ENCODE data around the gene RAP1A. TPM values are rescaled to one million over a fixed set of nuclear protein-coding genes. Genes with fewer than 3 reads are reported as not detected.
A peak's percentile ranks its signal among the peaks of the same experiment; 100 is the strongest.

RAP1A gene
- total and polyA plus RNA-seq, 4 donors: 108 to 318 (median 149) TPM

DNA sequence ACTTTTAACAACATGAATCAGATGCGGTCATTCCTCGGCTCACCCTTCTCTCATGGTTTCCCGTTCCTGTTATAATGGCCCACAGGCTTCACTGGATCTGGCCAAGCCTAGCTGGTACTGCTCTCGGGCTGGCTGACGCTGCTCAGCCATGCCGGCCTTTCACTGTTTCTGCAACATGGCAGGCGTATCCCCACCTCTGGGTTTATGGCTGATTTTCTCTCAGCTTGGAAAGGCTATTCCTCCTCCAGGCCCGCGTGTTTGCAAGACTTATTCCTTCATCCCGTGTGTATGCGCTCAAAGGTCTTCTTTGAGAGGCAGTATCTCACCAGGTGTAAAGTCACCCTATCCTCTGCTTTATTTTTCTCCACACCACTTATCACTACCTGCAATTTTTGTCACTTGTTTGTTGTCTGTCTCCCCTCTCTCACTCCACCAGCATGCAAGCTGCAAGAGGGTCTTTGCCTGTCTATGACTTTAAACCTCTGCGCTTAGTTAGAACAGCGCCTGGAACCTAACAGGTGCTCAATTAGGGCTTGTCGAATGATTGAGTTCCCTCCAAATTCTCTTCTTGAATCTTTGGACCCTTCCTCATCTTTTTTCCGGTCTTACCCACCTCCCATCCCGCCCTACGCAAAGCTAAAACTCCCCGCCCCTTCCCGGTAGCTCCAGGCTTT is 491 bp upstream of the RAP1A start:
- Histone ChIP-seq H3K36me3 (ENCODE audit: control insufficient read depth in 1 of 2, insufficient read depth in 2 of 2, low read length in 1 of 2) (no peaks in the 10 kb centered on the region), H3K27ac (ENCODE audit: low read depth in 1 of 2, low read length in 2 of 2) (peak overlapping the region in 1 of 2 donors; percentile 90), H3K4me1 (ENCODE audit: control insufficient read depth in 1 of 2, insufficient read depth in 2 of 2, low read length in 2 of 2) (peaks cover 0 to 5% of the 10 kb centered on the region in 2 donors), H3K27me3 (ENCODE audit: control insufficient read depth in 1 of 2, insufficient read depth in 2 of 2, low read length in 1 of 2) (no peaks in the 10 kb centered on the region), H3K9me3 (ENCODE audit: control insufficient read depth, low read length) (no peaks in the 10 kb centered on the region), H3K4me3 (ENCODE audit: low read length in 2 of 2) (peak overlapping the region; percentile 49 to 92)
- peak; percentile 8 for ATAC-seq (ENCODE audit: low FRiP score)
- DNase-seq: no peak
- WGBS, 2 donors: 49% methylated on average over 19 of the region's 19 CpGs
- intact Hi-C loops (cut with DNase I): loop anchor here in 1 of 2 donors (2.0 to 5.0 kb wide), 2 partner anchors 26 to 112 kb away; no protein-coding TSS in a partner anchor

DNA sequence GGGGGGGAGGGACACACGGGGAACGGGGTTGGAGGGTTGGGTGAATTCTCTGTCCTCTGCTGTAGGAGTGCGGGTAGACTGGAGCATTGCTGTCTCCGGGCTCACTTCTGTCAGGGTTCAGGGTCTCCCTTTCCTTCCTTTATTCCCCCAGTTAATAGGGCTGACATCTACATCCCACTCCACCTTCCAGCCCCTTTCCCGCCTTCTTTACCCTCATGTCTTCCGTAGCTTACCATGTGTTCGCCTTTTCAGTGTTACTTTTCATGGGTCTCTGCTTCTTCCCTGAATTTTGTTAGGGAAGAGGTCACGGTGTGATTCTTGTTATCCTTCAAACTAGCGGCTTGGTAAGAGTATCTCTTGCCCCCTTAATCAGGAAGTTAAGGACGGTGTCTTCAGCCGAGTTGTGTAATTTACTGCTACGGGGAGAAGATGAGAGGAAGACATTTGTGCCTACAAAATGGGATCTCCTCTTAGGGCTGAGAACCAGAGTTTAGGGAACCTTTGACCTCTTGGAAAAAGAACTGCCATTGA is 917 bp downstream of the RAP1A start:
- Histone ChIP-seq H3K27me3 (ENCODE audit: control insufficient read depth in 1 of 2, insufficient read depth in 2 of 2, low read length in 1 of 2) (no peaks in the 10 kb centered on the region), H3K27ac (ENCODE audit: low read depth in 1 of 2, low read length in 2 of 2) (peak overlapping the region; percentile 78 to 85), H3K9me3 (ENCODE audit: control insufficient read depth, low read length) (no peaks in the 10 kb centered on the region), H3K4me3 (ENCODE audit: low read length in 2 of 2) (peak overlapping the region; percentile 71 to 88), H3K4me1 (ENCODE audit: control insufficient read depth in 1 of 2, insufficient read depth in 2 of 2, low read length in 2 of 2) (peaks cover 0 to 8% of the 10 kb centered on the region in 2 donors), H3K36me3 (ENCODE audit: control insufficient read depth in 1 of 2, insufficient read depth in 2 of 2, low read length in 1 of 2) (no peaks in the 10 kb centered on the region)
- DNase-seq (no peak), ATAC-seq (ENCODE audit: low FRiP score) (no peak)
- intact Hi-C loops (cut with DNase I): loop anchor here (5.0 kb wide), 2 partner anchors 42 to 83 kb away; no protein-coding TSS in a partner anchor
- 0 to 1% methylated on average over 12 of the region's 12 CpGs for WGBS, 2 donors

DNA sequence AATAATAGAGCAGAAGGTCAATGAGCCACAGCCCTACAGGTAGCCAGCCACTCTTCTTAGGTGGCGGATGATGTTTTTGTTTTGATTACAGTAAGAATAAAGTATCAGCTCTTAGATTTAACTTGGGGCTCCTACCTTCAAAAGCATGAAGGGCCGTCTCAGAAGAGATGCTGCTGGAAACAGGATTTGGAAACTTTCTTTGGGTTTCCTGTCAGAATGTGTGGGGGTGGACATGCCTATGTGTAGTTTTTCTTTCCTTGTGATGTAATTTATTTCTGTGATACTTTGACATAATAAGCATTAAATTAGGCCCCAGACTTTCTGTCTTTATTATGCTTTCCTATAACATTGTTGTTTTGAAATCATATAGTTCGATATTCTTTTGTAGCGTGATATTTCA is 1.5 kb downstream of the RAP1A start:
- intact Hi-C loops (cut with DNase I): loop anchor here (1.0 to 5.0 kb wide), 3 partner anchors 41 to 117 kb away; no protein-coding TSS in a partner anchor
- ATAC-seq (ENCODE audit: low FRiP score) (no peak), DNase-seq (no peak)
- Histone ChIP-seq H3K4me3 (ENCODE audit: low read length in 2 of 2) (peak overlapping the region; percentile 71 to 88), H3K27ac (ENCODE audit: low read depth in 1 of 2, low read length in 2 of 2) (peak overlapping the region in 1 of 2 donors; percentile 85), H3K36me3 (ENCODE audit: control insufficient read depth in 1 of 2, insufficient read depth in 2 of 2, low read length in 1 of 2) (no peaks in the 10 kb centered on the region), H3K4me1 (ENCODE audit: control insufficient read depth in 1 of 2, insufficient read depth in 2 of 2, low read length in 2 of 2) (peaks cover 0 to 8% of the 10 kb centered on the region in 2 donors), H3K9me3 (ENCODE audit: control insufficient read depth, low read length) (no peaks in the 10 kb centered on the region), H3K27me3 (ENCODE audit: control insufficient read depth in 1 of 2, insufficient read depth in 2 of 2, low read length in 1 of 2) (no peaks in the 10 kb centered on the region)
- 39 to 43% methylated on average over 4 of the region's 4 CpGs for WGBS, 2 donors

DNA sequence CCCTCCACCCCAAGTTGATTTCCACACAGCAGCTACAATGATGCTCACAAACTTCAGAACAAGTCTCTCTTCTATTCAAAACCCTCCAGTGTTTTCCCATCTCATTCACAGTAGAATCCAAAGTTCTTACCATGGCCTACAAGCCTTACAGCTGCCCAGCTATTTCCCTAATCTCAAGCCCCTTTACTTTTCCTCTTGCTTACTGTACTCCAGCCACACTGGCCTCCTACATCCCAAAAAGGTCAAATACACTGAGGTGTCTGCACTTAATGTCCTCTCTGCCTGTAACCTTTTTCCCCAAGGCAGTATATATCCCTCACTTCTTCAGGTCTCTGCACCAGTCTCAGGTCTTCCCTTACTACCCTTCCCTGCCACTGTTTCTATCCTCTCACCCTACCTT is 2.6 kb downstream of the RAP1A start:
- Histone ChIP-seq H3K4me3 (ENCODE audit: low read length in 2 of 2) (peak overlapping the region in 1 of 2 donors; percentile 34), H3K36me3 (ENCODE audit: control insufficient read depth in 1 of 2, insufficient read depth in 2 of 2, low read length in 1 of 2) (no peaks in the 10 kb centered on the region), H3K27me3 (ENCODE audit: control insufficient read depth in 1 of 2, insufficient read depth in 2 of 2, low read length in 1 of 2) (no peaks in the 10 kb centered on the region), H3K4me1 (ENCODE audit: control insufficient read depth in 1 of 2, insufficient read depth in 2 of 2, low read length in 2 of 2) (peaks cover 0 to 8% of the 10 kb centered on the region in 2 donors), H3K27ac (ENCODE audit: low read depth in 1 of 2, low read length in 2 of 2) (peak overlapping the region in 1 of 2 donors; percentile 64), H3K9me3 (ENCODE audit: control insufficient read depth, low read length) (no peaks in the 10 kb centered on the region)
- DNase-seq: no peak
- ATAC-seq (ENCODE audit: low FRiP score): no peak
- intact Hi-C loops (cut with DNase I): loop anchor here (5.0 kb wide), 2 partner anchors 40 to 85 kb away; no protein-coding TSS in a partner anchor

DNA sequence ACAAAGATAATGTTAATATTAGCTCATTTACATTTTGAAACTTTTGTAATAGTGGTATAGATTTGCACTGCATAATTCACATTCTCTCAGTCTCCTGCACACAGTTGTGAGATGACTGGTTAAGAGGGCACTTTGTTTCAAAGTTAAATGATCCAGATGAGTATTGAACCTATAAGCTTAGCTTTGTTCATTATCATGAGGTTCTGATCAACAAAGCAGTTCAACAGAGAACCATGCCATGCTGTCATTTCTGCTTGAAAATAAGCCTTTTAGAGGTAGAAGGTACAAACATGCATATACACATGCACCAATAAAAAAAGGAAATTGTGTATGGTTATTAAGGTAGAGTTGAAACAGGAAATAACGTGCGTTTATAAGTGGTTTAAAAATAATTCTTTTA is 4.8 kb downstream of the RAP1A start:
- WGBS, 2 donors: 69 to 78% methylated on average over 2 of the region's 2 CpGs
- ATAC-seq (ENCODE audit: low FRiP score) (no peak), DNase-seq (no peak)
- H3K9me3 ChIP-seq (ENCODE audit: control insufficient read depth, low read length): no peaks in the 10 kb centered on the region
- H3K4me3 ChIP-seq (ENCODE audit: low read length in 2 of 2): no peak overlapping the region
- no peaks in the 10 kb centered on the region for H3K36me3 ChIP-seq (ENCODE audit: control insufficient read depth in 1 of 2, insufficient read depth in 2 of 2, low read length in 1 of 2)
- peaks cover 0 to 8% of the 10 kb centered on the region in 2 donors for H3K4me1 ChIP-seq (ENCODE audit: control insufficient read depth in 1 of 2, insufficient read depth in 2 of 2, low read length in 2 of 2)
- intact Hi-C loops (cut with DNase I): loop anchor here (5.0 kb wide), 2 partner anchors 38 to 87 kb away; no protein-coding TSS in a partner anchor
- no peaks in the 10 kb centered on the region for H3K27me3 ChIP-seq (ENCODE audit: control insufficient read depth in 1 of 2, insufficient read depth in 2 of 2, low read length in 1 of 2)
- no peak overlapping the region for H3K27ac ChIP-seq (ENCODE audit: low read depth in 1 of 2, low read length in 2 of 2)

DNA sequence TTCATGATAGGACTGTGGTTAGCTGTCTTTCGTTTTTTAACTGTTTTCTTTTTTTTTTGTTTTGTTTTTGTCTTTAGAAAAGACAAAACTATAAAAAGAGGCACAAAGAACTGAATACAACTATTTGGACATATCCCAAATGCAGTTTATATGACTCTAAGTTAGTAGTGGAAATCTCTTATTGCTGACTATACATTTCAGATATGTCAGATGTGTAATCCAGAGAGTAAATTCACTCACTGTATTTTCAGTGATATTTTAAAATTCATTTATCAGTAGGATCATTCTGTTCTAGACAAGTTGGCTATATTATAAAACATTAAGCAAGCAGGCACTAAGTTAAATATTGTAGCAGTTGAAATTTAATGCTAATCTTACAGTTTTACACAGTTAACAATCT is 5.7 kb downstream of the RAP1A start:
- intact Hi-C loops (cut with DNase I): no loop called here
- 27% methylated on average over 1 of the region's 1 CpG for WGBS, 2 donors
- H3K36me3 ChIP-seq (ENCODE audit: control insufficient read depth in 1 of 2, insufficient read depth in 2 of 2, low read length in 1 of 2): no peaks in the 10 kb centered on the region
- no peak for ATAC-seq (ENCODE audit: low FRiP score)
- no peak overlapping the region for H3K4me3 ChIP-seq (ENCODE audit: low read length in 2 of 2)
- no peaks in the 10 kb centered on the region for H3K9me3 ChIP-seq (ENCODE audit: control insufficient read depth, low read length)
- H3K4me1 ChIP-seq (ENCODE audit: control insufficient read depth in 1 of 2, insufficient read depth in 2 of 2, low read length in 2 of 2): peaks cover 0 to 8% of the 10 kb centered on the region in 2 donors
- H3K27me3 ChIP-seq (ENCODE audit: control insufficient read depth in 1 of 2, insufficient read depth in 2 of 2, low read length in 1 of 2): no peaks in the 10 kb centered on the region
- DNase-seq: no peak
- H3K27ac ChIP-seq (ENCODE audit: low read depth in 1 of 2, low read length in 2 of 2): no peak overlapping the region

DNA sequence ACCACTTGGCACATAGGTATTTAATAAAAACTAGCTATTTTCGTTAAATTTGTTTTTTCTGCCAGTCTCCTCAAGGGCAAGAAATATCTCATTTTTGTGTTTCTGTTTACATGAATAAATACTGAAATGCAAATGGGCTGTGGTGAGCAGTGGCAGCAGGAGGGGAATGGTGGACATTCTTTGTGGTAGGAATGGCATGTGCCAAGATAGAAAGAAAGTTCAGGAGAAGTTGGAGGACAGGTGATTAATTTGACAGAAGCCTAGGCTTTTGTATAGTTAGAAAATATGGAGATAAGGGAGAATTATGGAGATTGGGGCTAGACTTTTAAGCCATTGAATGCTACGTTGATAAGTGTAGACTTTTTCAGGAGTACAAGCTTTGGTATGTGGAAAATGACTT is 8.6 kb downstream of the RAP1A start:
- DNase-seq (no peak), ATAC-seq (ENCODE audit: low FRiP score) (no peak)
- WGBS, 2 donors: 45% methylated on average over 2 of the region's 2 CpGs
- Histone ChIP-seq H3K27me3 (ENCODE audit: control insufficient read depth in 1 of 2, insufficient read depth in 2 of 2, low read length in 1 of 2) (no peaks in the 10 kb centered on the region), H3K36me3 (ENCODE audit: control insufficient read depth in 1 of 2, insufficient read depth in 2 of 2, low read length in 1 of 2) (no peaks in the 10 kb centered on the region), H3K4me1 (ENCODE audit: control insufficient read depth in 1 of 2, insufficient read depth in 2 of 2, low read length in 2 of 2) (peaks cover 0 to 5% of the 10 kb centered on the region in 2 donors), H3K27ac (ENCODE audit: low read depth in 1 of 2, low read length in 2 of 2) (no peak overlapping the region), H3K4me3 (ENCODE audit: low read length in 2 of 2) (no peak overlapping the region), H3K9me3 (ENCODE audit: control insufficient read depth, low read length) (no peaks in the 10 kb centered on the region)
- intact Hi-C loops (cut with DNase I): no loop called here

DNA sequence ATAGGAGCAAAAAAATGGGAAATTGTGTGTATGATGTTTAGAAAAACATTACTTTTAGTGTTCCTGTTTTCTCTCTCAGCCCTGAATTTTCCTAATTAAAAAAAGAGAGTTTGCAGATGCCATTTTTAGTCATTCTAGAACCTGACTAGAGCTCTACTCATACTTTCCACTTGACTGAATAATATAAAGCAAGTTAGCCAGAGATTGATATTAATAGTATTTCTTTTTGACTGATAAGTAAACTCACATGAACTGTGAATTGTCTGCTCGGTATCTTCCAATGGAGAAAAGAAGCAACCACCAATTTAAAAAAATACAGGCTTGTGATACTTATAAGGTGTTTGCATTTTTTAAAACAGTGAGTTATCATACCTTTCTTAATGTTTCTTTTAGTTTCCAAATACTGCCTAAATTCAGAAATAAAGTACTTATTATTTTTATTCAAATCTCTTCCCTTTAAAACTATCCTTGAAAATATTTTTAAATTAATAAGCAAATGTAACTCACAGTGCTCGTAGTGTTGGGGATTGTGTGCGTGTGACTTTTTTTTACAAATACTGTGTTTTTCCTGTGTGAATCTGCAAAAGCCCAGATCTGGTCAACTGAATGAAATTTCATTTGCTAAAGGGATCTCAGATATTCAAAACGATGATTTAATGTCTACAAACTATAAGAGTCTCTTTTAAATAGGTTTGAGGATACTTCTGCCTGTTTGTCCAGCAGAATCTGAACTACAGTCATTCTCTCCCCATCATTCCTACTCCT is 9.8 kb downstream of the RAP1A start:
- Histone ChIP-seq H3K27me3 (ENCODE audit: control insufficient read depth in 1 of 2, insufficient read depth in 2 of 2, low read length in 1 of 2) (no peaks in the 10 kb centered on the region), H3K4me3 (ENCODE audit: low read length in 2 of 2) (no peak overlapping the region), H3K4me1 (ENCODE audit: control insufficient read depth in 1 of 2, insufficient read depth in 2 of 2, low read length in 2 of 2) (peaks cover 0 to 4% of the 10 kb centered on the region in 2 donors), H3K36me3 (ENCODE audit: control insufficient read depth in 1 of 2, insufficient read depth in 2 of 2, low read length in 1 of 2) (no peaks in the 10 kb centered on the region), H3K27ac (ENCODE audit: low read depth in 1 of 2, low read length in 2 of 2) (no peak overlapping the region), H3K9me3 (ENCODE audit: control insufficient read depth, low read length) (no peaks in the 10 kb centered on the region)
- no peak for DNase-seq
- intact Hi-C loops (cut with DNase I): no loop called here
- ATAC-seq (ENCODE audit: low FRiP score): no peak
- WGBS, 2 donors: 60 to 63% methylated on average over 4 of the region's 4 CpGs

Data from aorta (tissue), 5 donors.